Measurements from ENCODE around the gene DDX5. TPM values are rescaled to one million over a fixed set of nuclear protein-coding genes. Genes with fewer than 3 reads are reported as not detected.

The DDX5 gene
- polyA plus RNA-seq, 1 of the 3 experiments (the other 2 are of a cell fraction) = 1,642 TPM

DNA sequence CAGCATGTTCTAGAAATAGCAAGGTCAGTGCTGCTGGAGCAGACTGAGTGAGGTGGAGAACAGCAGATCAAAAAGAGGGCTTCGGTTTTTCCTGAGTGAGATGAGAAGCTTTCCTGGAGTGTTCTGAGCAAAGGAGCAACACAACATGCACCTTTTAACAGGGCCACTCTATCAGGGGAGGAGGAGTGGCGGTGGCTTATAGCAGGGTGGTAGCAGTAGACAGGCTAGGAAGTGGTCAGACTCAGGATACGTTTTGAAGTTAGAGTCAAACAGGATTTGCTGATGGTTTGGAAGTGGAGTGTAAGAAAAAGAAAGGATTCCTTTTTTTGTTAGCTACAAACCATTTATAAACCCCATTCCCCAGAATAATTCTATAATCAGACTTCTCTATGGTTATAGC, 21.7 kb downstream of the DDX5 start:
- H4K20me1 ChIP-seq (ENCODE audit: insufficient read depth) = no peaks in the 10 kb centered on the region
- no peaks in the 10 kb centered on the region for H3K79me2 ChIP-seq (ENCODE audit: insufficient read depth)
- no peak overlapping the region for H3K4me2 ChIP-seq
- H3K9ac ChIP-seq = no peak overlapping the region
- H3K27ac ChIP-seq (ENCODE audit: low read depth in 2 of 2, low read length in 1 of 2) = no peak overlapping the region
- 92% methylated on average over 3 of the region's 3 CpGs for WGBS (ENCODE audit: low lambda C conversion rate)
- H3K36me3 ChIP-seq (replicated peaks in 1 of 2; ENCODE audit: control insufficient read depth in 1 of 2, insufficient read depth in 2 of 2, low read length in 1 of 2) = peaks cover 60 to 80% of the 10 kb centered on the region in 2 experiments
- no peak overlapping the region for H3K4me3 ChIP-seq (ENCODE audit: low read depth in 2 of 2, low read length in 1 of 2)
- peaks cover 8% of the 10 kb centered on the region for H3F3A ChIP-seq (replicated peaks; ENCODE audit: insufficient read depth)
- TF ChIP-seq POLR2AphosphoS5 (IDR thresholded peaks at IDR 0.05; ENCODE audit: low read depth, low read length) (no peak), TEAD4 (IDR thresholded peaks at IDR 0.05; ENCODE audit: borderline replicate concordance, insufficient read depth) (no peak), GABPA (IDR thresholded peaks at IDR 0.05; ENCODE audit: low read depth) (no peak), CHD2 (IDR thresholded peaks at IDR 0.05; ENCODE audit: low read length, partially characterized antibody) (no peak), TAF1 (IDR thresholded peaks at IDR 0.05; ENCODE audit: borderline replicate concordance, low read depth, low read length) (no peak), FOXJ3 (CRISPR knock-in tag; IDR thresholded peaks at IDR 0.05) (no peak), EP300 (IDR thresholded peaks at IDR 0.05; ENCODE audit: borderline replicate concordance in 1 of 2, low read depth in 1 of 2, low read length in 1 of 2) (no peak), RXRA (IDR thresholded peaks at IDR 0.05; ENCODE audit: borderline replicate concordance, low read depth) (no peak), RAD21 (IDR thresholded peaks at IDR 0.05; ENCODE audit: low read length) (no peak), FOXM1 (IDR thresholded peaks at IDR 0.05; ENCODE audit: low read depth) (no peak)
- TF ChIP-seq, protein P1, sequence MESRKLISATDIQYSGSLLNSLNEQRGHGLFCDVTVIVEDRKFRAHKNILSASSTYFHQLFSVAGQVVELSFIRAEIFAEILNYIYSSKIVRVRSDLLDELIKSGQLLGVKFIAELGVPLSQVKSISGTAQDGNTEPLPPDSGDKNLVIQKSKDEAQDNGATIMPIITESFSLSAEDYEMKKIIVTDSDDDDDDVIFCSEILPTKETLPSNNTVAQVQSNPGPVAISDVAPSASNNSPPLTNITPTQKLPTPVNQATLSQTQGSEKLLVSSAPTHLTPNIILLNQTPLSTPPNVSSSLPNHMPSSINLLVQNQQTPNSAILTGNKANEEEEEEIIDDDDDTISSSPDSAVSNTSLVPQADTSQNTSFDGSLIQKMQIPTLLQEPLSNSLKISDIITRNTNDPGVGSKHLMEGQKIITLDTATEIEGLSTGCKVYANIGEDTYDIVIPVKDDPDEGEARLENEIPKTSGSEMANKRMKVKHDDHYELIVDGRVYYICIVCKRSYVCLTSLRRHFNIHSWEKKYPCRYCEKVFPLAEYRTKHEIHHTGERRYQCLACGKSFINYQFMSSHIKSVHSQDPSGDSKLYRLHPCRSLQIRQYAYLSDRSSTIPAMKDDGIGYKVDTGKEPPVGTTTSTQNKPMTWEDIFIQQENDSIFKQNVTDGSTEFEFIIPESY (IDR thresholded peaks at IDR 0.05; ENCODE audit: borderline replicate concordance, low read depth) = no peak
- TF ChIP-seq, protein P2, sequence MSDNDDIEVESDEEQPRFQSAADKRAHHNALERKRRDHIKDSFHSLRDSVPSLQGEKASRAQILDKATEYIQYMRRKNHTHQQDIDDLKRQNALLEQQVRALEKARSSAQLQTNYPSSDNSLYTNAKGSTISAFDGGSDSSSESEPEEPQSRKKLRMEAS (IDR thresholded peaks at IDR 0.05; ENCODE audit: low read depth) = no peak
- CTCF ChIA-PET = interaction anchor here (0.7 to 10.2 kb wide), 7 partner anchors 7 to 164 kb away, joined by 3 to 76 read pairs (median 3); partner anchors contain the start of gene POLG2
- no peak for DNase-seq
- H3K9me3 ChIP-seq = no peaks in the 10 kb centered on the region
- no peaks in the 10 kb centered on the region for H3K4me1 ChIP-seq (ENCODE audit: control insufficient read depth in 1 of 2, insufficient read depth in 2 of 2, low read depth in 1 of 2, low read length in 1 of 2)
- H3K27me3 ChIP-seq (ENCODE audit: insufficient read depth) = no peaks in the 10 kb centered on the region
- H2AFZ ChIP-seq (ENCODE audit: low read depth) = no peak overlapping the region
- POLR2A ChIA-PET = interaction anchor here (2.5 kb wide), 1 partner anchor 13 kb away, joined by 10 read pairs; the partner anchor contains the start of gene POLG2
- H3K9me2 ChIP-seq = no peaks in the 10 kb centered on the region

DNA sequence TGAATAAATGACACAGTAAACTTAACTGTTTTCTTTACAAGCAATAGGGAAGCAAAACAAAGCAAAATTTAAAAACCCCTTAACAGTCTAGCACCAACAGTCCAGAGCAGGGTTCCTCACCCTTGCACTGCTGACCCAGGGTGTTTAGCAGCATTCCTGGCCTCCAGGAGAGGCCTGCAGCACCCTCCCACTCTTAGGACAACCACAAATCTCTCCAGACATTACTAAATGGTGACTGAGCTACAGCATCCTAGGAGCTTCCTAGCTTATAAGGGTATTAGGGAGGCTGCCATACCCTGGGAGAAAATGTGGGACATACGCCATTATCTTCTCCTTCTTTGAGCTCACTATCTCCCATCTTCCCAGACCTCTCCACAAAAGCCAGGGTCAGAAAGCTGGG, 25.1 kb downstream of the DDX5 start:
- TF ChIP-seq TCF12 (IDR thresholded peaks at IDR 0.05) = no peak
- no peak for TF ChIP-seq FOXM1 (IDR thresholded peaks at IDR 0.05; ENCODE audit: low read depth)
- TF ChIP-seq JUND (IDR thresholded peaks at IDR 0.05) = no peak
- TF ChIP-seq RXRA (IDR thresholded peaks at IDR 0.05; ENCODE audit: borderline replicate concordance, low read depth) = no peak
- TF ChIP-seq FOSL2 (IDR thresholded peaks at IDR 0.05; ENCODE audit: borderline replicate concordance, low read depth) = no peak
- TF ChIP-seq, protein P3, sequence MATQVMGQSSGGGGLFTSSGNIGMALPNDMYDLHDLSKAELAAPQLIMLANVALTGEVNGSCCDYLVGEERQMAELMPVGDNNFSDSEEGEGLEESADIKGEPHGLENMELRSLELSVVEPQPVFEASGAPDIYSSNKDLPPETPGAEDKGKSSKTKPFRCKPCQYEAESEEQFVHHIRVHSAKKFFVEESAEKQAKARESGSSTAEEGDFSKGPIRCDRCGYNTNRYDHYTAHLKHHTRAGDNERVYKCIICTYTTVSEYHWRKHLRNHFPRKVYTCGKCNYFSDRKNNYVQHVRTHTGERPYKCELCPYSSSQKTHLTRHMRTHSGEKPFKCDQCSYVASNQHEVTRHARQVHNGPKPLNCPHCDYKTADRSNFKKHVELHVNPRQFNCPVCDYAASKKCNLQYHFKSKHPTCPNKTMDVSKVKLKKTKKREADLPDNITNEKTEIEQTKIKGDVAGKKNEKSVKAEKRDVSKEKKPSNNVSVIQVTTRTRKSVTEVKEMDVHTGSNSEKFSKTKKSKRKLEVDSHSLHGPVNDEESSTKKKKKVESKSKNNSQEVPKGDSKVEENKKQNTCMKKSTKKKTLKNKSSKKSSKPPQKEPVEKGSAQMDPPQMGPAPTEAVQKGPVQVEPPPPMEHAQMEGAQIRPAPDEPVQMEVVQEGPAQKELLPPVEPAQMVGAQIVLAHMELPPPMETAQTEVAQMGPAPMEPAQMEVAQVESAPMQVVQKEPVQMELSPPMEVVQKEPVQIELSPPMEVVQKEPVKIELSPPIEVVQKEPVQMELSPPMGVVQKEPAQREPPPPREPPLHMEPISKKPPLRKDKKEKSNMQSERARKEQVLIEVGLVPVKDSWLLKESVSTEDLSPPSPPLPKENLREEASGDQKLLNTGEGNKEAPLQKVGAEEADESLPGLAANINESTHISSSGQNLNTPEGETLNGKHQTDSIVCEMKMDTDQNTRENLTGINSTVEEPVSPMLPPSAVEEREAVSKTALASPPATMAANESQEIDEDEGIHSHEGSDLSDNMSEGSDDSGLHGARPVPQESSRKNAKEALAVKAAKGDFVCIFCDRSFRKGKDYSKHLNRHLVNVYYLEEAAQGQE (IDR thresholded peaks at IDR 0.05; ENCODE audit: low read depth, low read length) = no peak
- no peak for TF ChIP-seq RFX5 (IDR thresholded peaks at IDR 0.05; ENCODE audit: low read length)
- TF ChIP-seq, protein P4, sequence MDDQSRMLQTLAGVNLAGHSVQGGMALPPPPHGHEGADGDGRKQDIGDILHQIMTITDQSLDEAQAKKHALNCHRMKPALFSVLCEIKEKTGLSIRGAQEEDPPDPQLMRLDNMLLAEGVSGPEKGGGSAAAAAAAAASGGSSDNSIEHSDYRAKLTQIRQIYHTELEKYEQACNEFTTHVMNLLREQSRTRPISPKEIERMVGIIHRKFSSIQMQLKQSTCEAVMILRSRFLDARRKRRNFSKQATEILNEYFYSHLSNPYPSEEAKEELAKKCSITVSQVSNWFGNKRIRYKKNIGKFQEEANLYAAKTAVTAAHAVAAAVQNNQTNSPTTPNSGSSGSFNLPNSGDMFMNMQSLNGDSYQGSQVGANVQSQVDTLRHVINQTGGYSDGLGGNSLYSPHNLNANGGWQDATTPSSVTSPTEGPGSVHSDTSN (IDR thresholded peaks at IDR 0.05) = no peak
- TF ChIP-seq, protein P5, sequence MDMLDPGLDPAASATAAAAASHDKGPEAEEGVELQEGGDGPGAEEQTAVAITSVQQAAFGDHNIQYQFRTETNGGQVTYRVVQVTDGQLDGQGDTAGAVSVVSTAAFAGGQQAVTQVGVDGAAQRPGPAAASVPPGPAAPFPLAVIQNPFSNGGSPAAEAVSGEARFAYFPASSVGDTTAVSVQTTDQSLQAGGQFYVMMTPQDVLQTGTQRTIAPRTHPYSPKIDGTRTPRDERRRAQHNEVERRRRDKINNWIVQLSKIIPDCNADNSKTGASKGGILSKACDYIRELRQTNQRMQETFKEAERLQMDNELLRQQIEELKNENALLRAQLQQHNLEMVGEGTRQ (IDR thresholded peaks at IDR 0.05; ENCODE audit: borderline replicate concordance, low read depth, low read length) = no peak
- no peak for TF ChIP-seq MXI1 (IDR thresholded peaks at IDR 0.05; ENCODE audit: low read depth, low read length)
- TF ChIP-seq GATA2 (CRISPR knock-in tag; IDR thresholded peaks at IDR 0.05) = no peak
- peaks cover 22% of the 10 kb centered on the region for H3F3A ChIP-seq (replicated peaks; ENCODE audit: insufficient read depth)
- no peak overlapping the region for H3K4me2 ChIP-seq

More for the DNA sequence above, 25.1 kb downstream of the DDX5 start:
- Histone ChIP-seq H3K4me3 (ENCODE audit: low read depth in 2 of 2, low read length in 1 of 2) (no peak overlapping the region), H3K27me3 (ENCODE audit: insufficient read depth) (no peaks in the 10 kb centered on the region), H3K4me1 (ENCODE audit: control insufficient read depth in 1 of 2, insufficient read depth in 2 of 2, low read depth in 1 of 2, low read length in 1 of 2) (no peaks in the 10 kb centered on the region), H2AFZ (ENCODE audit: low read depth) (no peak overlapping the region), H3K9me2 (no peaks in the 10 kb centered on the region), H3K9me3 (no peaks in the 10 kb centered on the region), H3K79me2 (ENCODE audit: insufficient read depth) (no peaks in the 10 kb centered on the region), H3K36me3 (replicated peaks in 1 of 2; ENCODE audit: control insufficient read depth in 1 of 2, insufficient read depth in 2 of 2, low read length in 1 of 2) (peaks cover 57 to 78% of the 10 kb centered on the region in 2 experiments), H3K9ac (no peak overlapping the region), H3K27ac (ENCODE audit: low read depth in 2 of 2, low read length in 1 of 2) (no peak overlapping the region), H4K20me1 (ENCODE audit: insufficient read depth) (no peaks in the 10 kb centered on the region)
- CTCF ChIA-PET = interaction anchor here (0.9 to 10.2 kb wide), 4 partner anchors 11 to 161 kb away, joined by 3 to 76 read pairs (median 37); partner anchors contain the start of gene POLG2
- POLR2A ChIA-PET = no interaction called here
- DNase-seq = no peak
- 100% methylated on average over 1 of the region's 1 CpG for WGBS (ENCODE audit: low lambda C conversion rate)
